Measurements from ENCODE around the gene ZNF197. TPM values are rescaled to one million over a fixed set of nuclear protein-coding genes. Genes with fewer than 3 reads are reported as not detected.

Gene ZNF197
- total RNA-seq, 2 experiments from 2014 or later = 10.6 to 11.6 TPM

DNA sequence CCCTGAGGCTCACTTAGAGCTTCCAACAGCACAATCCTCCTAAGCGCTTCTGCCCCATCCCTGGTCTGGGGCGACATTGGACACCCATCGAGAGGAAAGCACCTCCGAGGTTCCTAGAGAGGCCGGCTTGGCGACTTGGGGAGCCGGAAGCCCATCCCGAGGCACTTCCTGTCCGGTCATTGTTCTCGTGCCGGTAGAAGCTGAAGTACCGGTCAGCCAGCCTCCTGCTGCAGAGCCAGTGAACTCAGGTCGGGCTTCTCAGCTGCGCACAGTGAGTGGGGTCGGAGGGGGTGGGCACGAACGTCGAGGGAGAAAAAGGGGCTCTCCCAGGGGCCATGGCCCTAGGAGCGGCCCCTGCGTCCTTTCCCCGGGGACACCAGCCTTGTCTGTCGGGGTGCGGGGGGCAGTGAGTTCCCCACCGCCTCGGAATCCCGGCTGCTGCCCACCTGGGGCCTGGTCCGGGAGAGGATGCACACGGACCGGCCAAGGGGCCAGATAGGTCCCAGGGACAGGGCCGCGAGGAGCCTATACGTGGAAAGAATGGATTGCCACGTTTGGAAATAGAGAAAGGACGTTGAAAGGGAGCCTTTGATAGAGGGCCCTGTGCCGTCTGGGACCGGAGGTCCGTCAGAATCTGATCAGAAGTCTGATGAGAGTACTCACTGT is 23.9 kb downstream of the ZNF197 start, which contains the start of gene ZNF35:
Gene ZNF35 (plus strand): TSS at position 169 of the 666 bp plus-strand sequence. CDS start 2,336 bp downstream, outside the sequence.
- peaks cover 9% of the 10 kb centered on the region for H3K4me1 Mint-ChIP-seq (ENCODE audit: low read depth)
- peak within 1 kb of the TSS; percentile 82 for H3K4me3 Mint-ChIP-seq
- ChIA-PET POLR2A (interaction anchor here (0.6 kb wide), 1 partner anchor 50 kb away, joined by 3 read pairs; no protein-coding TSS in a partner anchor), CTCF (no interaction called here)
- H3K36me3 Mint-ChIP-seq (ENCODE audit: low read depth) = peaks cover 47% of the 10 kb centered on the region
- peaks cover 32% of the 10 kb centered on the region for H3K9me3 Mint-ChIP-seq
- peak; percentile 88 for ATAC-seq
- peak; percentile 67 for DNase-seq
- intact Hi-C loops (cut with micrococcal nuclease) = no loop called here
- no peaks in the 10 kb centered on the region for H3K27me3 Mint-ChIP-seq
- H3K27ac Mint-ChIP-seq = peak within 1 kb of the TSS; percentile 74
- TF ChIP-seq, protein P1, sequence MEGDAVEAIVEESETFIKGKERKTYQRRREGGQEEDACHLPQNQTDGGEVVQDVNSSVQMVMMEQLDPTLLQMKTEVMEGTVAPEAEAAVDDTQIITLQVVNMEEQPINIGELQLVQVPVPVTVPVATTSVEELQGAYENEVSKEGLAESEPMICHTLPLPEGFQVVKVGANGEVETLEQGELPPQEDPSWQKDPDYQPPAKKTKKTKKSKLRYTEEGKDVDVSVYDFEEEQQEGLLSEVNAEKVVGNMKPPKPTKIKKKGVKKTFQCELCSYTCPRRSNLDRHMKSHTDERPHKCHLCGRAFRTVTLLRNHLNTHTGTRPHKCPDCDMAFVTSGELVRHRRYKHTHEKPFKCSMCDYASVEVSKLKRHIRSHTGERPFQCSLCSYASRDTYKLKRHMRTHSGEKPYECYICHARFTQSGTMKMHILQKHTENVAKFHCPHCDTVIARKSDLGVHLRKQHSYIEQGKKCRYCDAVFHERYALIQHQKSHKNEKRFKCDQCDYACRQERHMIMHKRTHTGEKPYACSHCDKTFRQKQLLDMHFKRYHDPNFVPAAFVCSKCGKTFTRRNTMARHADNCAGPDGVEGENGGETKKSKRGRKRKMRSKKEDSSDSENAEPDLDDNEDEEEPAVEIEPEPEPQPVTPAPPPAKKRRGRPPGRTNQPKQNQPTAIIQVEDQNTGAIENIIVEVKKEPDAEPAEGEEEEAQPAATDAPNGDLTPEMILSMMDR (IDR thresholded peaks at IDR 0.05) = no peak

DNA sequence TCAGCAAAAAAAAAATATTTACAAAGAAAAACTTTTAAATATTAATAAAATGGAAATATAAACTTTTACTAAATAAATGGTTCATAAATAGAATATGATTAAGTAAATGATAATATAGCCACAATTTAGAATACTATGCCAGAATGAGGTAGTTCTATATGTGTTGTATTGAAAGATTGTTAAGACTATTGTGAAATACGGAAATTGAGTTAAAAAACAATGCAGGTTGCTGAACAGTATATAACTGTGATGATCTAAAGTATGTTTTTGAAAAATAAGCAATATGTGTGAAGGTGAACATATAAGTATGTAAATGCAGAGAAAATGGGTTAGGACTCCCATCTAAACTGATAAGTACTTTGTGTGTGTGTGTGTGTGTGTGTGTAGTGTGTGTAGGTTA is 24.9 kb downstream of the ZNF197 start:
- H3K9me3 Mint-ChIP-seq = peaks cover 34% of the 10 kb centered on the region
- intact Hi-C loops (cut with micrococcal nuclease) = no loop called here
- TF ChIP-seq, protein P1 (IDR thresholded peaks at IDR 0.05) = no peak

DNA sequence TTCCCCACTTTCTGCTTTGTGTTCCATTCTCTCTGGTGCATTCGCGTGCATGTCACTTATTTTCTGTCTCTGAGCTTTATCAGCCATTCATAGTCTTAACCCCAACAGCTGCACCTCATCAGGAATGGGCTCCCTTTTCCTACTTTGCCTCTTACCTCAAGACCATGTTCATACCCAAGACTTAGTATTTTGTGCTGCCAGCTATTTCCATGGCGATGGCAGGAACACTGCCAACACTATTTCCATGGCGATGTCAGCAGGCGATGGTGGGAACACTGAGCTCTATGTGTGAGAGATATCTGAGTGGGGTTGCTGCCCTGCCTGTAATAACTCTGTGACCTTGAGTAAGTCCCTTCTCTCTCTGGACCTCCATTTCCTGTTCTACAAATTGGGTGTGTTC is 29.2 kb downstream of the ZNF197 start:
- intact Hi-C loops (cut with micrococcal nuclease) = no loop called here
- ATAC-seq (no peak), DNase-seq (no peak)
- Mint-ChIP-seq H3K27me3 (no peaks in the 10 kb centered on the region), H3K9me3 (peaks cover 35% of the 10 kb centered on the region), H3K4me3 (no peak overlapping the region), H3K36me3 (ENCODE audit: low read depth) (peaks cover 69% of the 10 kb centered on the region), H3K4me1 (ENCODE audit: low read depth) (peaks cover 2% of the 10 kb centered on the region), H3K27ac (no peak overlapping the region)
- POLR2A ChIA-PET = interaction anchor here (1.3 kb wide), 1 partner anchor 16 kb away, joined by 3 read pairs; no protein-coding TSS in a partner anchor
- CTCF ChIA-PET = no interaction called here
- TF ChIP-seq, protein P1 (IDR thresholded peaks at IDR 0.05) = no peak

More for the DNA sequence above, 24.9 kb downstream of the ZNF197 start:
- no peak overlapping the region for H3K27ac Mint-ChIP-seq
- CTCF ChIA-PET = no interaction called here
- H3K27me3 Mint-ChIP-seq = no peaks in the 10 kb centered on the region
- H3K4me1 Mint-ChIP-seq (ENCODE audit: low read depth) = peaks cover 9% of the 10 kb centered on the region
- DNase-seq = no peak
- H3K4me3 Mint-ChIP-seq = no peak overlapping the region
- ATAC-seq = no peak
- H3K36me3 Mint-ChIP-seq (ENCODE audit: low read depth) = peaks cover 50% of the 10 kb centered on the region
- POLR2A ChIA-PET = no interaction called here

DNA sequence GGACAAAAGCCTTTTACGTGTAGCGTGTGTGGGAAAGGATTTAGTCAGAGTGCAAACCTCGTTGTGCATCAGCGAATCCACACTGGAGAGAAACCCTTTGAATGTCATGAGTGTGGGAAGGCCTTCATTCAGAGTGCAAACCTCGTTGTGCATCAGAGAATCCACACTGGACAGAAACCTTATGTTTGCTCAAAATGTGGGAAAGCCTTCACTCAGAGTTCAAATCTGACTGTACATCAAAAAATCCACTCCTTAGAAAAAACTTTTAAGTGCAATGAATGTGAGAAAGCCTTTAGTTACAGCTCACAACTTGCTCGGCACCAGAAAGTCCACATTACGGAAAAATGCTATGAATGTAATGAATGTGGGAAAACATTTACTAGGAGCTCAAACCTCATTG is 34.2 kb downstream of the ZNF197 start:
- H3K4me3 Mint-ChIP-seq = no peak overlapping the region
- CTCF ChIA-PET = interaction anchor here (1.0 kb wide), 2 partner anchors 34 to 127 kb away, joined by 3 read pairs; no protein-coding TSS in a partner anchor

DNA sequence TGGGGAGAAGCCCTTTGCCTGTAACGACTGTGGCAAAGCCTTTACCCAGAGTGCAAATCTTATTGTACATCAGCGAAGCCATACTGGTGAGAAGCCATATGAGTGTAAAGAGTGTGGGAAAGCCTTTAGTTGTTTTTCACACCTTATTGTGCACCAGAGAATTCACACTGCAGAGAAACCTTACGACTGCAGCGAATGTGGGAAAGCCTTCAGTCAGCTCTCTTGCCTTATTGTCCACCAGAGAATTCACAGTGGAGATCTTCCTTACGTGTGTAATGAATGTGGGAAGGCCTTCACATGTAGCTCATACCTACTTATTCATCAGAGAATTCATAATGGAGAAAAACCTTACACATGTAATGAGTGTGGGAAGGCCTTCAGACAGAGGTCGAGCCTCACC is 34.6 kb downstream of the ZNF197 start:
- Mint-ChIP-seq H3K4me3 (no peak overlapping the region), H3K36me3 (ENCODE audit: low read depth) (peaks cover 60% of the 10 kb centered on the region), H3K27ac (no peak overlapping the region), H3K9me3 (peaks cover 50% of the 10 kb centered on the region), H3K4me1 (ENCODE audit: low read depth) (no peaks in the 10 kb centered on the region), H3K27me3 (no peaks in the 10 kb centered on the region)
- ChIA-PET POLR2A (no interaction called here), CTCF (interaction anchor here (1.0 kb wide), 1 partner anchor 127 kb away, joined by 3 read pairs; no protein-coding TSS in a partner anchor)
- DNase-seq (no peak), ATAC-seq (no peak)
- TF ChIP-seq, protein P1 (IDR thresholded peaks at IDR 0.05) = no peak
- intact Hi-C loops (cut with micrococcal nuclease) = no loop called here

More for the DNA sequence above, 34.2 kb downstream of the ZNF197 start:
- POLR2A ChIA-PET = no interaction called here
- H3K4me1 Mint-ChIP-seq (ENCODE audit: low read depth) = no peaks in the 10 kb centered on the region
- no peaks in the 10 kb centered on the region for H3K27me3 Mint-ChIP-seq
- intact Hi-C loops (cut with micrococcal nuclease) = no loop called here
- H3K27ac Mint-ChIP-seq = no peak overlapping the region
- H3K9me3 Mint-ChIP-seq = peaks cover 48% of the 10 kb centered on the region
- TF ChIP-seq, protein P1 (IDR thresholded peaks at IDR 0.05) = no peak
- H3K36me3 Mint-ChIP-seq (ENCODE audit: low read depth) = peaks cover 65% of the 10 kb centered on the region
- no peak for DNase-seq
- no peak for ATAC-seq
